HG03280 (cell line): ENCODE results near the gene RFK.

Experiments used
- ATAC-seq: cut with Tn5 transposase; IDR thresholded peaks from one replicate; pipeline ENCODE4 v1.9.1; 2021; ENCODE audit warnings: mild to moderate bottlenecking, moderate library complexity; ENCODE audit not compliant: unreplicated experiment

RFK gene

GRCh38 chr9:76413658-76414057 is 19.4 kb upstream of the RFK start:
- ATAC-seq: no peak

GRCh38 chr9:76412638-76413037 is 18.4 kb upstream of the RFK start:
- ATAC-seq: no peak

- no peak for ATAC-seq
Observed at GRCh38 chr9:76405868-76406267, 11.6 kb upstream of the RFK start.

GRCh38 chr9:76405340-76405739 is 11.1 kb upstream of the RFK start:
- no peak for ATAC-seq

GRCh38 chr9:76404401-76404800 is 10.2 kb upstream of the RFK start:
- ATAC-seq: no peak

GRCh38 chr9:76403352-76403751 is 9.1 kb upstream of the RFK start:
- peak; percentile 76 for ATAC-seq

GRCh38 chr9:76401580-76402354 is 7.5 kb upstream of the RFK start:
- ATAC-seq: no peak

- no peak for ATAC-seq
Observed at GRCh38 chr9:76401176-76401575, 7.0 kb upstream of the RFK start.

- ATAC-seq: no peak
Observed at GRCh38 chr9:76400534-76401096, 6.4 kb upstream of the RFK start.

GRCh38 chr9:76399856-76400255 is 5.6 kb upstream of the RFK start:
- no peak for ATAC-seq

- ATAC-seq: no peak
Observed at GRCh38 chr9:76396597-76396996, 2.4 kb upstream of the RFK start.

GRCh38 chr9:76396144-76396543 is 1.9 kb upstream of the RFK start:
- ATAC-seq: no peak

- ATAC-seq: no peak
Observed at GRCh38 chr9:76395381-76395780, 1.2 kb upstream of the RFK start.

GRCh38 chr9:76394960-76395252 is 680 bp upstream of the RFK start:
- peak; percentile 50 for ATAC-seq

- ATAC-seq: no peak
Observed at GRCh38 chr9:76390656-76391055, 3.6 kb downstream of the RFK start.

GRCh38 chr9:76379494-76379893 is 14.7 kb downstream of the RFK start:
- ATAC-seq: no peak

GRCh38 chr9:76378367-76379073 is 15.7 kb downstream of the RFK start:
- no peak for ATAC-seq

GRCh38 chr9:76377791-76378190 is 16.4 kb downstream of the RFK start:
- no peak for ATAC-seq

- ATAC-seq: no peak
Observed at GRCh38 chr9:76374783-76375559, 19.3 kb downstream of the RFK start.

- ATAC-seq: no peak
Observed at GRCh38 chr9:76373784-76374474, 20.3 kb downstream of the RFK start.

GRCh38 chr9:76373173-76373783 is 20.9 kb downstream of the RFK start:
- no peak for ATAC-seq
